Heart left ventricle (tissue), 13 donors: ENCODE data around the gene HOGA1.

ENCODE experiments used
- CTCF ChIP-seq, 12 donors: fragments of 200-600 bp; sonication (generic) in 4 of 12; IDR thresholded peaks; one replicate each; pipeline versions ENCODE4 v1.5.0 to v1.8.0; 2018 to 2022; ENCODE audit warnings: antibody characterized with exemption in 12 of 12, mild to moderate bottlenecking in 5 of 12
- POLR2A ChIP-seq, 2 donors: fragments of 450-650 bp; IDR thresholded peaks; one replicate each; pipeline ENCODE4 v1.6.1; 2017; ENCODE audit warnings: antibody characterized with exemption in 2 of 2, mild to moderate bottlenecking in 2 of 2, moderate library complexity in 2 of 2
- donor health status: ischemic (EF 13 %, LVEDD 7.1; RV severe dilation, severe dysfunction).
- donor health status: DM: no; HTN: yes; CAD: no.
- donor health status: DM: no; HTN: no; CAD: no.
- donor health status: ischemic (EF 25% LVEDD 6.9; RV normal size, moderate dysfunction).
- donor health status: ischemic (EF 25% LVEDD 5.7; RV mildly dilated, moderate dysfunction).
- donor health status: ischemic (EF 35%, LVEDD 5.7; RV mildly dilated, moderate dysfunction).
- donor health status: nonischemic (EF 11% LVEDD 7.7; RV severe dilation, severe dysfunction).
- donor health status: DM: yes; HTN: yes; CAD: no.
- donor health status: PGD.
- donor health status: ischemic (EF 29% LVEDD 5.4; RV normal size, mild dysfunction).
- donor health status: nonischemic (EF 23%, LVEDD 6.1; RV moderate dilation, normal function).

- TF ChIP-seq CTCF (IDR thresholded peaks at IDR 0.05) (no peak), POLR2A (IDR thresholded peaks at IDR 0.05) (no peak)
Measured at GRCh38 chr10:97650726-97651125, 66.5 kb downstream of the HOGA1 start.
